GM19438 (cell line): ENCODE measurements around the gene RNF6.
"Not testable (repeated sequence)": the region's sequence is repeated elsewhere in the genome, so short reads cannot be mapped to it uniquely, and the experiment has no call there.

Experiments
- ATAC-seq: cut with Tn5 transposase; IDR thresholded peaks from one replicate; pipeline ENCODE4 v1.9.1; 2021; ENCODE audit warnings: low read depth; ENCODE audit not compliant: unreplicated experiment

Gene RNF6

GRCh38 chr13:26221721-26222519 lies at the start of gene RNF6:
TSS of gene RNF6 (minus strand) at chr13:26222314. CDS start at chr13:26219649, 2,665 bp downstream.
- ATAC-seq, result peak; percentile 98

GRCh38 chr13:26270707-26271106 lies 48.6 kb upstream of the RNF6 start:
- ATAC-seq, result no peak

DNA sequence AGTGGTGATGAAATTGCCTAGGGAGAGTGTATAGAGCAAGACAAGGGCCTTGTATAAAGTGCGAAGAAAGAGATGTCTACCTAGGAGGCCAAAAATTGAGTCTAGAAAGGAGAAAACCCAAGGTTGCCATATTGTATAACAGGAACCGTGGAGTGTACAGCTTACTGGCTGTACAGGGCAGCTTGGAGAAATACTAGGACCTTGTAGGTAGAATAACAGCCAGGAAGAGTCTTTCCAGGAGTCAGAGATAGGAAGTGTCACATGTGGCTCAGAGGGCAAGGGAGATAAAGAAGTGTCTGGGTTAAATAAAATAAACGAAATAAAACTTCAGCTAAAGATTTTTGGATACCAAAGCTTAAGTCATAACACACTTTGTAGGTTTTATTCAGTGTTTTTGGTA lies 44.2 kb upstream of the RNF6 start:
- ATAC-seq, result no peak

- ATAC-seq, result no peak
Observed at GRCh38 chr13:26262156-26262555, 40.0 kb upstream of the RNF6 start.

DNA sequence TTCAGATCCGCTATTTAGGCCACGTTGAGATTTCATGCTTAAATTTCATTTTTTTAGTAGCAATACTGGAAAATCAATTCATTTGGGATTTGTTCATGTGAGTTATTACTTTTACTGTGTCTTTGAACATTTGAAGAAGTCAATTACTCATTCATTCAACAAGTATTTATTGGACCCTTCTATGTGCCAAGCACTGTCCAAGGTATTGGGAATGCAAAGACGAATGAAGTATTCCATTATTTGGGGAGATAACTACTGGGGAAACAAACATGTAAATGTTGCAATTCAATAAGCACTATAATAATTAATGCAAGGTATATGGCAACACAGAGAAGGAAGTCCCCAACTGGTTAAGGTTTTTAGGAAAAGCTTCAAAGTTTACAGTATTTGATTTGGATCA lies 37.5 kb upstream of the RNF6 start:
- ATAC-seq, result no peak

DNA sequence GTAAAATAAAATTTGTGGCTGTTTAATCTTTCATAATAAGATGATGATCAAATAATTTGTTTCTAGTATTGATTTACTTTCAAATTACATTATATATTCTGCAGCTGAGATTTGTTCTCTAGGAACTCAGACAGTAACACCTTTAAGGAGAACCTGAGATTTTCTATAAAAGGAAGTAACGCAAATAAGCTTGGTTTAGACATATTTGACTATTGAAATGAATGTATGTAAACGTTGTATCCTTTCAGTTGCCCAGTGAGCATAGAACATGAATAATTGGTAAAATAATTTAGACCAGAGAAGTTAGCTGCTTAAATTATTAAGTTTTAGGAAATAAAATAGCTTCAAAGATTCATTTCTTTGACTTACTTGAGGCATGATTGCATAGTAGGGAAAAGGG lies 34.9 kb upstream of the RNF6 start:
- no peak for ATAC-seq

DNA sequence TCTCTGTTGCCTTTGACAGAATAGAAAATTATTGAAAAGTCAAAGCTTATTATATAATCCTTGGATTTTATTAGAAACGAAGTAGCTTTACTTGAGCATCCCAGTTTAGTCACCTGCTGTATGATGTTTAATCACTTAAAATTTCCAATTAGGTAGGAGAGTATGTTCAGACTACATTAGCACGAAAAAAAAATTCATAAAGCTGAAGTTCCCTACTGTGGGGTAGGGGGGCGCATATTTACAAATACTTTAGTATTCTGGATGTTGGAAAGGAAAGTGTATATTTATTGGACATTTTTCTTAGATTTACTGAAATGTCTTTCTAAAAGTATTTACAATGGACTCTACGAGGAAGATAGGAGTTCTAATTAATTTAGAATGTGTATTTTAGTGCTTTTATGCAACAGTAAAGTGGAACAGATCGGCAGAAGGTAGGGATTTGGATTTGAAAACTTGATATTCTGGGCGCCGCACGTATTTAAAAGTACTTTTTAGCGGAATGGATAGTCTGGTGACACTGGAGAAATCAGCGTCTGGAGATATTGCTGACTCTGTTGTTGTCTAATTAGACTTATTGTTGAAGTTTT lies 33.7 kb upstream of the RNF6 start:
- no peak for ATAC-seq

- no peak for ATAC-seq
Observed at GRCh38 chr13:26255115-26255514, 33.0 kb upstream of the RNF6 start.

DNA sequence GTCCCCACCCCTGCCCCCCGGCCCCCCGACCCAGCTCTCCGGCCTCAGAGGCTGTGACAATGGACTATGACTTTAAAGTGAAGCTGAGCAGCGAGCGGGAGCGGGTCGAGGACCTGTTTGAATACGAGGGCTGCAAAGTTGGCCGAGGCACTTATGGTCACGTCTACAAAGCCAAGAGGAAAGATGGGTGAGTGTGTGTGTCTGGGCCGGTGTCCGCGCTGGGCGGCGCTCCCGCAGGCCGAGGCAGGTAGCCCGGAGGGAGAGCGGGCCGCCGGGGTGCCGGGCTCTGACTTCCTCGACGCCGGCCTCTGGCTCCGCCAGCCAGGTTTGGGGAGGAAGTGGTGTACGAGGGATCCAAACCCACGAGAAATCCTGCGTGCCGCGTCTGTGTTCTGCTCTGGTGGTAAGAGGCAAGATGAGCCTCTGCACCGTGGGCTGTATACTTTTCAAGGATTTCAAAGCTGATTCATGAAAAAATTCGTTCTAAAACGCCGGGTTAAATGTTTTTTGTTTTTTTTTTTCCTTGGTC lies 32.5 kb upstream of the RNF6 start:
- ATAC-seq, result peak; percentile 39

- ATAC-seq, result peak; percentile 72
Observed at GRCh38 chr13:26253787-26254582, 31.9 kb upstream of the RNF6 start, which contains the start of gene CDK8. TSS of gene CDK8 (plus strand) at chr13:26254129. CDS start at chr13:26254642, 513 bp downstream.

DNA sequence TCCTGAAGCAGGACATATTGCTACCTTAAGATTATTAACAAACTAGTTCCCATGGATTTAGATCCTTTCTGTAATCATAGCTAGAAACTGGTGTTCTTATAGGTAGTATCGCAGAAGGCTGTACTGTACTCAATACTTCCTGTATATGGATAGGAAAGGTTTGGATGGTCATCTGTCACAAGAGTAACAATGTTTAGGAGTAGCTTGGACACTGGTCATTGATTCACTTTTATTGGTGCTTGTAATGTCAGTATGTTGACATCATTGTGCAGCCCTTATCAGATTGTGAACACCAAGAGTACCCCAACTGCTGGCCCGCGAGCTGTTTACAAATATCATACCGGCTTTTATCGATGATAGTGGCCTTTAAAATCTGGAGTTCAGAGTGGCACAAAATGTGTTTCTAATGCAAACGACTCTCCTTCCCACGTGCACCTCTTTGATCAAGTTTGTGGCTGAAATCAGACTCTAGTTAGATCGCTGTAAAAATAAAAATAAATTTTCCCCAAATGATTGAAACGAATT lies 31.2 kb upstream of the RNF6 start:
- no peak for ATAC-seq

DNA sequence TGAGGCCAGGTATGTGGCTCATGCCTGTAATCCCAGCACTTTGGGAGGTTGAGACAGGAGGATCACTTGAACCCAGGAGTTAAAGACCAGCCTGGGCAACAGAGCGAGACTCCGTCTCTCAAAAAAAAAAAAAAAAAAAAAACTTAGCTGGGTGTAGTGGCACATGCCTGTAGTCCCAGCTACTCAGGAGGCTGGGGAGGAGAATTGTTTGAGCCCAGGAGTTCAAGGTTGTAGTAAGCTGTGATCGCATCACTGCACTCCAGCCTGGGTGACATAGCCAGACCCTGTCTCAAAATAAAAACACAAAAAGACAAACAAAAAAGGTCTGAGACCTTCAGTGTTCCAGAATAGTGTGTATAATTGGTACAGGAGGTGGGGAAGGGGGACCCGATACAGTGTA lies 29.9 kb upstream of the RNF6 start:
- ATAC-seq, result not testable (repeated sequence)

DNA sequence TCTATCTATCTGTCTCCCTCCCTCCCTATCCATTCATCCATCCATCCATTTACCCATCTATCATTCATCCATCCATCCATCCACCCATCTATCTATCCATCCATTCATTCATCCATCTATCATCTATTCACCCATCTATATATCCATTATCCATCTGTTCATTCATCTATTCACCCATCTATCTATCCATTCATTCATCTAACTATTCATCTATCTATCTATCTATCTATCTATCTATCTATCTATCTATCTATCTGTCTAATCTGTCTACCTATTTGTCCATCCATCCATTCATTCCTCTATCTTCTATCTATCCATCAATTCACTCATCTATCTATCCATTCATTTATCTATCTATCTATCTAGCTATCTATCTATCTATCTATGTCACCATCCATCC lies 27.4 kb upstream of the RNF6 start:
- ATAC-seq, result no peak

GRCh38 chr13:26247608-26248007 lies 25.5 kb upstream of the RNF6 start:
- no peak for ATAC-seq

DNA sequence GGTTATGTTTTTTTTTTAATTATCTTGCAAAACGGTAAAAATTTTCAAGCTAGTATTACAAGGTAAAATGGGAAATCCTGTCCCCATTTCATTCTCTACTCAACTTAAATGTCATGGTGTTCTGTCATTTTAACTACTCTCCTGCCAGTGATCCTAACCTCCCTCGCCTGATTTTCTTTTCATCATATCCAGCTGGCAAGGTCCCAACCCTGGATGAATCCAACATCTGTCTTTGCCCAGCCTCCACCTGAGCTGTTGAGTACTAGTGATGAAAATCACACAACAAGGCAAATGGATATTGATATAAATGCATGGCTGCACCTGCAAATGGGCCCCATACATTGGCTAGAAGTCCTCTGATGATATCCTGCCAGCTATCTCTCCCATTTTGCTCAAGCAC lies 24.9 kb upstream of the RNF6 start:
- no peak for ATAC-seq

GRCh38 chr13:26246154-26246553 lies 24.0 kb upstream of the RNF6 start:
- ATAC-seq, result no peak

- no peak for ATAC-seq
Observed at GRCh38 chr13:26236296-26236695, 14.2 kb upstream of the RNF6 start.

DNA sequence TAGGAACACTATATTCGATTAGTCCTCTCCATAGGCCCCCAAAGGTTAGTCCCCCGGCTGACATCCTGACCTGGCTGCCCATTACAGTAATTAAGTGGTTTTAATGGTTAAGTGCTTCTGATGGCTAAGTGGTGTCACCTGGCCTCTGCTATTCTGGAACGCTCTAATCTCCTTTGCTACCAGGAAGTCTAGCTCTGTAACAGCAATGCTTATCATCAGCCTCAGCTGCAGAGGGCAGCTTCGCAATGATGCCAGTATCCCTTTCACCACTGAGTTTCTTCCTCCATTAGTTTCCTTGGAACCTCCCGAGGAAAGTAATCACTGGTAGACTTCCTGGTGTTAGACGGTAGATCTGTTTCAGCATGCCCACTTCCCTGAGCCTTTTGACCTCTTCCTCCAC lies 8.6 kb upstream of the RNF6 start:
- ATAC-seq, result no peak

DNA sequence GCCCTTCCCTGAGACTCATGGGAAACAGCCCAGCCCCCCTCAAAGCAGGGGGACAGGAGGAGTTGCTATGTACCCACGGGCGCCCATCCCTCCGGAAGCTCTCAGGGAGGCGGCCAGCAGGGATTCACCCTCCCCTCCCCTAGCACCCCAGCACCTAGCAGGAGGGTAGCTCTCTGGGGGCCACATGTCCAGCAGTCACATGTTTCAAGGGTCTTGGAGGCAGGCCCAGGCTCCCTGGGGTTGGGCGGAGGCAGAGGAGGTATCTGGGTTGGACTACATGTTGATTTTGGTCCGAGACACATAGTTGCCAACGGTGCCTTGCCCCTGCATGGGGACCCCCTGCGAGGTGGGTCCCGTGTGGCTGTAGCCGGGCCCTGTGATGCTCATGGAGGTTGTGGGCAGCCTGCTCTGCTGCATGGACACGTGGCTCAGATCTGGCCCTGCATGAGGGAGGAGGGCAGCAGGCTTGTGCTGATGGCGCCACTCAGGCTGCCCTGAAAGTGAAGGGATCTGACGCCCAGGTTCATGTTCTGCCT lies 7.0 kb upstream of the RNF6 start:
- no peak for ATAC-seq

- ATAC-seq, result no peak
Observed at GRCh38 chr13:26228096-26228495, 6.0 kb upstream of the RNF6 start.
